GM19043 (cell line): ENCODE data around the gene SYNPO2.

ENCODE experiments used
- ATAC-seq: cut with Tn5 transposase; IDR thresholded peaks from one replicate; pipeline ENCODE4 v1.9.1; 2021; ENCODE audit warnings: low read depth; ENCODE audit not compliant: unreplicated experiment

Gene SYNPO2

DNA sequence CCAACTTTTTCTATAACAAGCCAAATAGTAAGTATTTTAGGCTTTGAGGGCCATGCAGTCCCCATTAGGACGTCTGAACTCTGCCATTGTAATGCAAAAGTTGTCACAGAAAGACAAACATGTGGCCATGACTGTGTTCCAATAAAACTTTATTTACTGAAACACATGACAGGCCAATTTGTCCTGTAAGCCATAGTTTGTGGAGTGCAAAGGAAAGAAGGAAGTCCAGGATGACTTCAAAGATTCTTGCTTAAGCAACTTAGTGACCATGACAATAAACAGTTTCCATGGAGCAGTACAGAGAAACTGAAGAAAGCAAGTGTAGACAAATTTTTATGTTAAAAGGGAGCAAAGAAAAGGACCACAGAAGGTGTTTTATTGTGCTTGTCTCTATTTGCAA is 212.0 kb downstream of the SYNPO2 start:
- ATAC-seq = no peak

GRCh38 chr4:119103263-119103662 is 214.6 kb downstream of the SYNPO2 start:
- no peak for ATAC-seq

DNA sequence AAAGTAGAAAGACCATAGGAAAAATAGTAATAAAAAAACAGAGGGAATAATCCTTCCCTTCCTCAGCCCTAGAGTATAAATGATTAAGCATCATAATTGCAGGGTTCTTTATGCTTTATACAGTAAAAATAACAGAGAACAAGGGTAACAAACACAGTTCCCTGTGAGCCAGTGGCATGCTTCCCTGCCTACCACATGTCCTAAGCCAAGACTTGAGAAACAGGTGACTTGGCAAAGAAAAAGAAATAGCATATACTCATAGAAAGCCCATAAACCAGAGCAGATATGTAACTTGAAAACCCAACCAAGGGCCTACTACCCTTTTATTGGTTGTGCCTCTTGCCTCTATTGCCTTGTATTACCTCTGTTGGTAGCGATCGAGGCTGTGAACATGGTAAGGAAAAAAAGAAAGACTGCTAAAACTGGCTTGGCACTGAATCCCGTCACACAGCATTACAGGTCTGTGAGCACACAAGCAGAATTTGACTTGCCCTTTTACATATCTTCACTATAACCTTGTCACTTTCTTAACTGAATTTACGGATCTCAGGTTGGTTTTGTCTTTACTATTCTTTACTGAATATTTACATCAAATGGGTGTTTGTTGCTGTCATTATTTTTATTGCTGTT is 216.1 kb downstream of the SYNPO2 start:
- ATAC-seq = no peak

DNA sequence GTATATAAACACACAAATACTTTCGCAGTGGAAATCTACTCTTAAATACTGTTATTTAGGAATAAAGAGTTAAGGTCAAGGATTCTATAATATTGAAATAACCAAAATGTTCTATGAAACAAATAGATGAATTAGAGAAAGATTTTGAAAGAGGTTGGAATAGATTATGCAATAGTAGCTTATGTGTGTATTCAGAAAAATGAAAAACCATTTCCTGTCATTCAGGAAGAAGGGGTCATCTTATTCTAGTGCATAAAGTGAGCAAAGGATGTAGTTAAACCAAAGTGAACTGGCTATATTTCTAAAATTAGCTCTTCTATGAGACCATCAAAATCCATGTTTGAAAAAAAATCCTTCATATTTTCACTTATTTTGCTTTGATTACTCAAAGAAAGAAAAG is 217.0 kb downstream of the SYNPO2 start:
- ATAC-seq = no peak

- no peak for ATAC-seq
Observed at GRCh38 chr4:119106036-119107000, 217.7 kb downstream of the SYNPO2 start.

- ATAC-seq = no peak
Observed at GRCh38 chr4:119110121-119110520, 221.5 kb downstream of the SYNPO2 start.
